Endothelial cell (in vitro differentiated cells): ENCODE measurements around the gene ERC1. TPM values are rescaled to one million over a fixed set of nuclear protein-coding genes. Genes with fewer than 3 reads are reported as not detected.

Source experiments
- DNase-seq: peaks from one replicate; pipeline ENCODE4 v3.0.0; 2021; ENCODE audit warnings: low spot score
- H3K27ac Mint-ChIP-seq: one replicate; pipeline ENCODE4 v1.8.0; 2021; ENCODE audit warnings: mixed read lengths, inconsistent platforms; ENCODE audit not compliant: unreplicated experiment
- H3K27me3 Mint-ChIP-seq: one replicate; pipeline ENCODE4 v1.8.0; 2021; ENCODE audit warnings: mild to moderate bottlenecking, moderate library complexity, mixed read lengths, inconsistent platforms; ENCODE audit not compliant: unreplicated experiment
- H3K36me3 Mint-ChIP-seq: one replicate; pipeline ENCODE4 v1.8.0; 2021; ENCODE audit warnings: mild to moderate bottlenecking, low read depth, mixed read lengths, inconsistent platforms; ENCODE audit not compliant: unreplicated experiment
- H3K4me1 Mint-ChIP-seq: one replicate; pipeline ENCODE4 v1.8.0; 2021; ENCODE audit warnings: mild to moderate bottlenecking, mixed read lengths, inconsistent platforms; ENCODE audit not compliant: unreplicated experiment
- H3K4me3 Mint-ChIP-seq: one replicate; pipeline ENCODE4 v1.8.0; 2021; ENCODE audit warnings: mild to moderate bottlenecking, mixed read lengths, inconsistent platforms; ENCODE audit not compliant: unreplicated experiment
- H3K9me3 Mint-ChIP-seq: one replicate; pipeline ENCODE4 v1.8.0; 2021; ENCODE audit warnings: mixed read lengths, inconsistent platforms; ENCODE audit not compliant: unreplicated experiment
- CTCF ChIP-seq: fragments of 200-600 bp; sonication (generic); IDR thresholded peaks from one replicate; pipeline ENCODE4 v1.5.0; 2021; ENCODE audit warnings: antibody characterized with exemption; ENCODE audit not compliant: unreplicated experiment
- total RNA-seq: library from RNA; stranded (reverse); fragmentation: NEBNext Ultra II Directional; extraction: Animal tissue kit (Norgen Biotek cat#: 25700); gene quantifications from one replicate; pipeline ENCODE4 v1.2.1, GENCODE V29; 2021; ENCODE audit not compliant: unreplicated experiment

The ERC1 gene
- total RNA-seq, 1 donor from 2014 or later = 57.9 TPM

- no peak for TF ChIP-seq CTCF
- H3K9me3 Mint-ChIP-seq = no peaks in the 10 kb centered on the region
- no peaks in the 10 kb centered on the region for H3K27me3 Mint-ChIP-seq
- no peaks in the 10 kb centered on the region for H3K36me3 Mint-ChIP-seq
- H3K27ac Mint-ChIP-seq = no peak overlapping the region
- DNase-seq = no peak
- H3K4me3 Mint-ChIP-seq = no peak overlapping the region
- peaks cover 3% of the 10 kb centered on the region for H3K4me1 Mint-ChIP-seq
Observed at GRCh38 chr12:1127021-1127420, 136.0 kb downstream of the ERC1 start.

GRCh38 chr12:1130164-1130563 is 139.1 kb downstream of the ERC1 start:
- Mint-ChIP-seq H3K36me3 (no peaks in the 10 kb centered on the region), H3K27me3 (no peaks in the 10 kb centered on the region), H3K27ac (no peak overlapping the region), H3K4me1 (peaks cover 3% of the 10 kb centered on the region), H3K4me3 (no peak overlapping the region), H3K9me3 (no peaks in the 10 kb centered on the region)
- no peak for TF ChIP-seq CTCF
- DNase-seq = no peak

- Mint-ChIP-seq H3K4me3 (no peak overlapping the region), H3K27ac (no peak overlapping the region)
Observed at GRCh38 chr12:1130571-1130970, 139.5 kb downstream of the ERC1 start.

GRCh38 chr12:1131811-1132224 is 140.8 kb downstream of the ERC1 start:
- TF ChIP-seq CTCF = no peak
- Mint-ChIP-seq H3K27ac (no peak overlapping the region), H3K4me1 (peaks cover 3% of the 10 kb centered on the region), H3K4me3 (no peak overlapping the region), H3K9me3 (no peaks in the 10 kb centered on the region), H3K27me3 (no peaks in the 10 kb centered on the region), H3K36me3 (no peaks in the 10 kb centered on the region)
- no peak for DNase-seq

More at GRCh38 chr12:1130571-1130970, 139.5 kb downstream of the ERC1 start:
- Mint-ChIP-seq H3K36me3 (no peaks in the 10 kb centered on the region), H3K4me1 (peaks cover 3% of the 10 kb centered on the region), H3K9me3 (no peaks in the 10 kb centered on the region), H3K27me3 (no peaks in the 10 kb centered on the region)
- DNase-seq = no peak
- TF ChIP-seq CTCF = no peak

- H3K27ac Mint-ChIP-seq = no peak overlapping the region
- TF ChIP-seq CTCF = no peak
- DNase-seq = no peak
- no peak overlapping the region for H3K4me3 Mint-ChIP-seq
- peaks cover 3% of the 10 kb centered on the region for H3K4me1 Mint-ChIP-seq
- H3K9me3 Mint-ChIP-seq = no peaks in the 10 kb centered on the region
- H3K27me3 Mint-ChIP-seq = no peaks in the 10 kb centered on the region
- no peaks in the 10 kb centered on the region for H3K36me3 Mint-ChIP-seq
Observed at GRCh38 chr12:1132311-1132710, 141.3 kb downstream of the ERC1 start.
